Liver (tissue), 9 donors: ENCODE results near the gene CACNB1. TPM values are rescaled to one million over a fixed set of nuclear protein-coding genes. Genes with fewer than 3 reads are reported as not detected.

Source experiments
- DNase-seq: peaks from one replicate; pipeline ENCODE4 v3.0.0-alpha.2; 2017; ENCODE audit warnings: low spot score
- H3K27ac ChIP-seq, 2 donors: one replicate each; pipeline ENCODE4 v1.7.0; 2013; ENCODE audit warnings: inconsistent platforms in 2 of 2, low read length in 2 of 2, control low read depth in 1 of 2, low read depth in 1 of 2, mild to moderate bottlenecking in 1 of 2
- H3K27me3 ChIP-seq, 4 donors: one replicate each; pipeline versions ENCODE4 v1.6.1 to v1.7.0; 2013; ENCODE audit warnings: low read length in 3 of 4, inconsistent platforms in 1 of 4, mild to moderate bottlenecking in 1 of 4, moderate library complexity in 1 of 4; ENCODE audit not compliant: control insufficient read depth in 4 of 4, insufficient read depth in 4 of 4
- H3K36me3 ChIP-seq, 4 donors: one replicate each; pipeline versions ENCODE4 v1.6.1 to v1.7.0; 2013; ENCODE audit warnings: low read length in 3 of 4, mild to moderate bottlenecking in 3 of 4, low read depth in 1 of 4, moderate library complexity in 1 of 4; ENCODE audit not compliant: control insufficient read depth in 4 of 4, insufficient read depth in 3 of 4
- H3K4me1 ChIP-seq, 4 donors: one replicate each; pipeline versions ENCODE4 v1.6.1 to v1.7.0; 2013; ENCODE audit warnings: low read length in 3 of 4, mild to moderate bottlenecking in 3 of 4, moderate library complexity in 1 of 4; ENCODE audit not compliant: control insufficient read depth in 4 of 4, insufficient read depth in 4 of 4
- H3K4me3 ChIP-seq, 3 donors: one replicate each; pipeline versions ENCODE4 v1.6.1 to v1.7.0; 2013; ENCODE audit warnings: low read length in 3 of 3, control low read depth in 1 of 3, low read depth in 1 of 3, mild to moderate bottlenecking in 1 of 3
- H3K9ac ChIP-seq, 2 donors: one replicate each; pipeline ENCODE4 v1.7.0; 2013; ENCODE audit warnings: low read length in 2 of 2, mild to moderate bottlenecking in 2 of 2, moderate library complexity in 2 of 2, control low read depth in 1 of 2, low read depth in 1 of 2
- H3K9me3 ChIP-seq, 4 donors: one replicate each; pipeline versions ENCODE4 v1.6.1 to v1.7.0; 2013; ENCODE audit warnings: low read length in 3 of 4; ENCODE audit not compliant: control insufficient read depth in 4 of 4
- CTCF ChIP-seq: fragments of 150-350 bp; IDR thresholded peaks from 2 replicates; pipeline ENCODE4 v1.5.1; 2017; ENCODE audit warnings: improper control_type of control experiment, low read depth, low read length; ENCODE audit not compliant: missing input control
- EGR1 ChIP-seq, 2 donors: IDR thresholded peaks; 2 replicates each; pipeline ENCODE4 v1.6.1; 2016 to 2018; ENCODE audit warnings: antibody characterized with exemption in 2 of 2, low read depth in 2 of 2
- FOXA1 ChIP-seq: IDR thresholded peaks from 2 replicates; pipeline ENCODE4 v1.6.1; 2016; ENCODE audit warnings: antibody characterized with exemption
- FOXA2 ChIP-seq: IDR thresholded peaks from 2 replicates; pipeline ENCODE4 v1.6.1; 2016; ENCODE audit warnings: antibody characterized with exemption
- GABPA ChIP-seq, 2 donors: IDR thresholded peaks in 1 of 2; conservative IDR thresholded peaks in 1 of 2; 2 replicates each; pipeline ENCODE4 v1.6.1; 2016; ENCODE audit warnings: antibody characterized with exemption in 2 of 2, mild to moderate bottlenecking in 1 of 2, moderate library complexity in 1 of 2
- HNF4A ChIP-seq, 2 donors: conservative IDR thresholded peaks; 2 replicates each; pipeline ENCODE4 v1.6.1; 2016; ENCODE audit warnings: antibody characterized with exemption in 2 of 2, mild to moderate bottlenecking in 2 of 2
- HNF4G ChIP-seq: IDR thresholded peaks from 2 replicates; pipeline ENCODE4 v1.6.1; 2016; ENCODE audit warnings: antibody characterized with exemption
- JUND ChIP-seq, 2 donors: IDR thresholded peaks; 2 replicates each; pipeline ENCODE4 v1.6.1; 2016; ENCODE audit warnings: antibody characterized with exemption in 2 of 2
- MAX ChIP-seq: IDR thresholded peaks from 2 replicates; pipeline ENCODE4 v1.6.1; 2016; ENCODE audit warnings: antibody characterized with exemption
- NR2F2 ChIP-seq: IDR thresholded peaks from 2 replicates; pipeline ENCODE4 v1.6.1; 2016; ENCODE audit warnings: antibody characterized with exemption
- RAD21 ChIP-seq, 2 donors: IDR thresholded peaks; 2 replicates each; pipeline ENCODE4 v1.6.1; 2016; ENCODE audit warnings: antibody characterized with exemption in 2 of 2, mild to moderate bottlenecking in 2 of 2
- RXRA ChIP-seq, 2 donors: IDR thresholded peaks; 2 replicates each; pipeline ENCODE4 v1.6.1; 2017 to 2018; ENCODE audit warnings: antibody characterized with exemption in 2 of 2, mild to moderate bottlenecking in 1 of 2
- SP1 ChIP-seq: IDR thresholded peaks from 2 replicates; pipeline ENCODE4 v1.6.1; 2018; ENCODE audit warnings: antibody characterized with exemption, mild to moderate bottlenecking
- TAF1 ChIP-seq: conservative IDR thresholded peaks from 2 replicates; pipeline ENCODE4 v1.6.1; 2016; ENCODE audit warnings: antibody characterized with exemption, mild to moderate bottlenecking
- YY1 ChIP-seq: IDR thresholded peaks from 2 replicates; pipeline ENCODE4 v1.6.1; 2016; ENCODE audit warnings: antibody characterized with exemption, mild to moderate bottlenecking
- WGBS: extraction: QIAGEN DNeasy Blood & Tissue Kit; methylation state at CpG from one replicate; pipeline ENCODE4 v1.1.7; 2013; 5-methylcytosine and 5-hydroxymethylcytosine counted together
- polyA plus RNA-seq, 2 donors: library from polyadenylated mRNA; stranded (reverse) in 1 of 2; unstranded in 1 of 2; fragments of 200-250 nt in 1 of 2; fragments of >200 nt in 1 of 2; fragmentation: Nextera tagmentation in 1 of 2; extraction: Ambion mirVana in 1 of 2; gene quantifications; one replicate each; pipeline versions ENCODE4 v1.2.1 to v1.2.3, GENCODE V29; 2013 to 2015
- total RNA-seq, 2 donors: library from RNA; depleted of rRNA; stranded (reverse); fragments of >200 nt; gene quantifications; one replicate each; pipeline ENCODE4 v1.2.3, GENCODE V29; 2014
- TF ChIP-seq, protein P1 (sequence below): IDR thresholded peaks from 2 replicates; pipeline ENCODE4 v1.6.1; 2016; ENCODE audit warnings: antibody characterized with exemption, mild to moderate bottlenecking
- TF ChIP-seq, protein P2 (sequence below): IDR thresholded peaks from 2 replicates; pipeline ENCODE4 v1.6.1; 2016; ENCODE audit warnings: antibody characterized with exemption
- TF ChIP-seq, protein P3 (sequence below): IDR thresholded peaks from 2 replicates; pipeline ENCODE4 v1.6.1; 2016; ENCODE audit warnings: antibody characterized with exemption
- donor health status: healthy.
- donor health status: healthy.
- donor health status: healthy.
- donor health status: healthy.
- donor health status: healthy.

CACNB1 gene
- total and polyA plus RNA-seq, 4 donors = 0.05 to 1.3 (median 0.26) TPM

DNA sequence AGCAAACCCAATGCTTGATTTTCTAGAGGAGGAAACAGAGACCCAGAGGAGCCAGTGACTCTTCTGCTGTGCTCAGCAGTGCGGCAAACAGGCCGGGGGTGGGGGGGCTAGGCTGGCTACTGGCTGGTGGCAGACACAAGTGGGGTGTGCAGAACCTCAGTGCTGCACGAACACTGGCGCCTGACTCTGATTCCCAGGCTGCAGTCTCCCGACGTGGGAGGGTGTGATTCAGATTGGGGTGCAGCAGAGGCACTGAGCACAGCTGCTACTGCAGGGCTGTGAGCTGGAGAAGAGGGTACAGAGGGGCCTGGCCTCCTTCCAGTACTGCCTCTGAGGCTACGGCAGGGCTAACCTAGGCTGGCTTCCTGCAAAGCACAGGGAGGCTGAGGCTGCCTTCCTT is 10.7 kb upstream of the CACNB1 start:
- Histone ChIP-seq H3K9me3 (no peaks in the 10 kb centered on the region), H3K36me3 (peaks cover 9 to 22% (median 17%) of the 10 kb centered on the region in 4 donors), H3K27ac (no peak overlapping the region), H3K27me3 (peaks cover 0 to 2% (median 0%) of the 10 kb centered on the region in 4 donors), H3K9ac (no peak overlapping the region), H3K4me3 (no peak overlapping the region), H3K4me1 (peaks cover 0 to 5% (median 1%) of the 10 kb centered on the region in 4 donors)
- DNase-seq = no peak
- TF ChIP-seq RXRA (IDR thresholded peaks at IDR 0.05) = no peak
- WGBS = 68% methylated on average over 7 of the region's 7 CpGs

DNA sequence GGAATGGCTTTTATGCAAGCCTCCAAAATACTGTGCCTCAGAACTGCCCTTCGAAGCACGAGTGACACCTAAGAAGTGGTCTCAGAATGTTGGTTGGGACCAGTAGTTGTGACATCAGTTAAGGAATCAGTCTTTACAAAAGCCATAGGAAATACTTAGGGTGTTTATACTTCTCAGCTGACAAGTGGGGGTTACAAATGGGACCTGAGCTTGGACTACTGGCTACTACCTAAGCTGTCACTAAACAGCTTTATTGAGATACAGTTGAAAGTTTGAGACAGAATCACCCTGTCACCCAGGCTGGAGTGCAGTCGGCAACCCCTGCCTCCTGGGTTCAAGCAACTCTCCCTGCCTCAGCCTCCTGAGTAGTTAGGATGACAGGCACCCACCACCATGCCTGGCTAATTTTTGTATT is 7.7 kb upstream of the CACNB1 start:
- 87% methylated on average over 3 of the region's 3 CpGs for WGBS
- no peak for DNase-seq
- peaks cover 0 to 2% (median 0%) of the 10 kb centered on the region in 4 donors for H3K27me3 ChIP-seq
- peaks cover 3 to 17% (median 9%) of the 10 kb centered on the region in 4 donors for H3K4me1 ChIP-seq
- H3K9ac ChIP-seq = no peak overlapping the region
- H3K36me3 ChIP-seq = peaks cover 15 to 37% (median 31%) of the 10 kb centered on the region in 4 donors
- TF ChIP-seq, protein P1, sequence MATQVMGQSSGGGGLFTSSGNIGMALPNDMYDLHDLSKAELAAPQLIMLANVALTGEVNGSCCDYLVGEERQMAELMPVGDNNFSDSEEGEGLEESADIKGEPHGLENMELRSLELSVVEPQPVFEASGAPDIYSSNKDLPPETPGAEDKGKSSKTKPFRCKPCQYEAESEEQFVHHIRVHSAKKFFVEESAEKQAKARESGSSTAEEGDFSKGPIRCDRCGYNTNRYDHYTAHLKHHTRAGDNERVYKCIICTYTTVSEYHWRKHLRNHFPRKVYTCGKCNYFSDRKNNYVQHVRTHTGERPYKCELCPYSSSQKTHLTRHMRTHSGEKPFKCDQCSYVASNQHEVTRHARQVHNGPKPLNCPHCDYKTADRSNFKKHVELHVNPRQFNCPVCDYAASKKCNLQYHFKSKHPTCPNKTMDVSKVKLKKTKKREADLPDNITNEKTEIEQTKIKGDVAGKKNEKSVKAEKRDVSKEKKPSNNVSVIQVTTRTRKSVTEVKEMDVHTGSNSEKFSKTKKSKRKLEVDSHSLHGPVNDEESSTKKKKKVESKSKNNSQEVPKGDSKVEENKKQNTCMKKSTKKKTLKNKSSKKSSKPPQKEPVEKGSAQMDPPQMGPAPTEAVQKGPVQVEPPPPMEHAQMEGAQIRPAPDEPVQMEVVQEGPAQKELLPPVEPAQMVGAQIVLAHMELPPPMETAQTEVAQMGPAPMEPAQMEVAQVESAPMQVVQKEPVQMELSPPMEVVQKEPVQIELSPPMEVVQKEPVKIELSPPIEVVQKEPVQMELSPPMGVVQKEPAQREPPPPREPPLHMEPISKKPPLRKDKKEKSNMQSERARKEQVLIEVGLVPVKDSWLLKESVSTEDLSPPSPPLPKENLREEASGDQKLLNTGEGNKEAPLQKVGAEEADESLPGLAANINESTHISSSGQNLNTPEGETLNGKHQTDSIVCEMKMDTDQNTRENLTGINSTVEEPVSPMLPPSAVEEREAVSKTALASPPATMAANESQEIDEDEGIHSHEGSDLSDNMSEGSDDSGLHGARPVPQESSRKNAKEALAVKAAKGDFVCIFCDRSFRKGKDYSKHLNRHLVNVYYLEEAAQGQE = no peak
- TF ChIP-seq RAD21 (IDR thresholded peaks at IDR 0.05) (no peak), RXRA (IDR thresholded peaks at IDR 0.05) (no peak), GABPA (IDR thresholded peaks at IDR 0.05 in 1 of 2, conservative IDR thresholded peaks at IDR 0.05 in 1 of 2) (no peak), MAX (no peak), CTCF (no peak), HNF4G (no peak), FOXA1 (no peak), HNF4A (conservative IDR thresholded peaks at IDR 0.05) (no peak), SP1 (no peak), TAF1 (no peak), JUND (IDR thresholded peaks at IDR 0.05) (no peak), EGR1 (IDR thresholded peaks at IDR 0.05; ENCODE audit: low read depth in 2 of 2) (no peak), NR2F2 (no peak), FOXA2 (no peak), YY1 (no peak)
- TF ChIP-seq, protein P2, sequence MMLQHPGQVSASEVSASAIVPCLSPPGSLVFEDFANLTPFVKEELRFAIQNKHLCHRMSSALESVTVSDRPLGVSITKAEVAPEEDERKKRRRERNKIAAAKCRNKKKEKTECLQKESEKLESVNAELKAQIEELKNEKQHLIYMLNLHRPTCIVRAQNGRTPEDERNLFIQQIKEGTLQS = no peak
- TF ChIP-seq, protein P3, sequence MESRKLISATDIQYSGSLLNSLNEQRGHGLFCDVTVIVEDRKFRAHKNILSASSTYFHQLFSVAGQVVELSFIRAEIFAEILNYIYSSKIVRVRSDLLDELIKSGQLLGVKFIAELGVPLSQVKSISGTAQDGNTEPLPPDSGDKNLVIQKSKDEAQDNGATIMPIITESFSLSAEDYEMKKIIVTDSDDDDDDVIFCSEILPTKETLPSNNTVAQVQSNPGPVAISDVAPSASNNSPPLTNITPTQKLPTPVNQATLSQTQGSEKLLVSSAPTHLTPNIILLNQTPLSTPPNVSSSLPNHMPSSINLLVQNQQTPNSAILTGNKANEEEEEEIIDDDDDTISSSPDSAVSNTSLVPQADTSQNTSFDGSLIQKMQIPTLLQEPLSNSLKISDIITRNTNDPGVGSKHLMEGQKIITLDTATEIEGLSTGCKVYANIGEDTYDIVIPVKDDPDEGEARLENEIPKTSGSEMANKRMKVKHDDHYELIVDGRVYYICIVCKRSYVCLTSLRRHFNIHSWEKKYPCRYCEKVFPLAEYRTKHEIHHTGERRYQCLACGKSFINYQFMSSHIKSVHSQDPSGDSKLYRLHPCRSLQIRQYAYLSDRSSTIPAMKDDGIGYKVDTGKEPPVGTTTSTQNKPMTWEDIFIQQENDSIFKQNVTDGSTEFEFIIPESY = no peak
- H3K27ac ChIP-seq = no peak overlapping the region
- H3K4me3 ChIP-seq = no peak overlapping the region
- no peaks in the 10 kb centered on the region for H3K9me3 ChIP-seq
